Lung (tissue), 12 donors: ENCODE measurements around the gene TJP2. TPM values are rescaled to one million over a fixed set of nuclear protein-coding genes. Genes with fewer than 3 reads are reported as not detected.

ENCODE experiments used
- ATAC-seq: fragments of 200-7000 bp; cut with Tn5 transposase; one replicate; pipeline ENCODE4 v1.9.1; 2020; ENCODE audit warnings: moderate number of reproducible peaks; ENCODE audit not compliant: insufficient read depth, low FRiP score
- DNase-seq, 3 donors: peaks; one replicate each; pipeline ENCODE4 v3.0.0-alpha.2; 2013 to 2017
- H3K27ac ChIP-seq, 2 donors: one replicate each; pipeline ENCODE4 v1.5.1; 2013; ENCODE audit warnings: mild to moderate bottlenecking in 2 of 2, moderate library complexity in 2 of 2, control low read depth in 1 of 2, inconsistent platforms in 1 of 2, low read depth in 1 of 2, low read length in 1 of 2
- H3K27me3 ChIP-seq, 3 donors: one replicate each; pipeline ENCODE4 v1.5.1; 2013; ENCODE audit warnings: low read length in 2 of 3; ENCODE audit not compliant: control insufficient read depth in 3 of 3, insufficient read depth in 3 of 3
- H3K36me3 ChIP-seq, 4 donors: one replicate each; pipeline ENCODE4 v1.5.1; 2013; ENCODE audit warnings: low read length in 4 of 4, mild to moderate bottlenecking in 1 of 4, moderate library complexity in 1 of 4; ENCODE audit not compliant: control insufficient read depth in 4 of 4, insufficient read depth in 4 of 4
- H3K4me1 ChIP-seq, 5 donors: one replicate each; pipeline ENCODE4 v1.5.1; 2013; ENCODE audit warnings: low read length in 5 of 5, mild to moderate bottlenecking in 2 of 5, moderate library complexity in 1 of 5; ENCODE audit not compliant: control insufficient read depth in 5 of 5, insufficient read depth in 5 of 5
- H3K4me3 ChIP-seq: one replicate; pipeline ENCODE4 v1.5.1; 2013; ENCODE audit warnings: mild to moderate bottlenecking, control low read depth, moderate library complexity
- H3K9ac ChIP-seq, 2 donors: one replicate each; pipeline ENCODE4 v1.5.1; 2013; ENCODE audit warnings: low read length in 2 of 2, control low read depth in 1 of 2; ENCODE audit not compliant: insufficient read depth in 1 of 2
- H3K9me3 ChIP-seq, 4 donors: one replicate each; pipeline ENCODE4 v1.5.1; 2013; ENCODE audit warnings: low read length in 3 of 4, mild to moderate bottlenecking in 1 of 4, moderate library complexity in 1 of 4; ENCODE audit not compliant: control insufficient read depth in 4 of 4, insufficient read depth in 3 of 4
- CTCF ChIP-seq: IDR thresholded peaks from 2 replicates; pipeline ENCODE4 v1.5.1; 2012; ENCODE audit warnings: mild to moderate bottlenecking; ENCODE audit errors: control extremely low read depth, extremely low read depth
- WGBS, 2 donors: extraction: QIAGEN DNeasy Blood & Tissue Kit; methylation state at CpG; one replicate each; pipeline ENCODE4 v1.1.7; 2013; 5-methylcytosine and 5-hydroxymethylcytosine counted together
- polyA plus RNA-seq, 2 donors: library from polyadenylated mRNA; stranded (reverse); fragments of 200-250 nt; gene quantifications; one replicate each; pipeline ENCODE4 v1.2.1, GENCODE V29; 2013
- total RNA-seq, 2 donors: library from RNA; depleted of rRNA in 1 of 2; stranded (reverse); fragments of >200 nt in 1 of 2; gene quantifications; one replicate each; pipeline ENCODE4 v1.2.1, GENCODE V29; 2014 to 2021
- donor health status: control.
- donor health status: control.
- donor health status: Bipolar disorder and iron deficiency.
- donor health status: healthy.
- donor health status: DM: yes; HTN: yes; CAD: no.

The TJP2 gene
- total and polyA plus RNA-seq, 4 donors, result 39.3 to 181 (median 73.6) TPM

GRCh38 chr9:69222970-69223369, 48.9 kb downstream of the TJP2 start:
- peak overlapping the region in 1 of 2 donors; percentile 23 for H3K27ac ChIP-seq
- H3K4me3 ChIP-seq, result no peak overlapping the region
- H3K4me1 ChIP-seq, result peaks cover 0 to 3% (median 0%) of the 10 kb centered on the region in 5 donors
- TF ChIP-seq CTCF, result no peak
- no peak for DNase-seq
- H3K9ac ChIP-seq, result no peak overlapping the region
- no peaks in the 10 kb centered on the region for H3K27me3 ChIP-seq
- no peaks in the 10 kb centered on the region for H3K9me3 ChIP-seq
- 93 to 97% methylated on average over 8 of the region's 8 CpGs for WGBS, 2 donors
- peaks cover 11 to 27% (median 23%) of the 10 kb centered on the region in 4 donors for H3K36me3 ChIP-seq
- ATAC-seq, result no peak

GRCh38 chr9:69223605-69224004, 49.5 kb downstream of the TJP2 start:
- 58 to 86% methylated on average over 2 of the region's 2 CpGs for WGBS, 2 donors
- TF ChIP-seq CTCF, result peak; percentile 2
- H3K4me3 ChIP-seq, result no peak overlapping the region
- peak; percentile 48 to 61 (median 52) for DNase-seq
- peaks cover 14 to 32% (median 23%) of the 10 kb centered on the region in 4 donors for H3K36me3 ChIP-seq
- peaks cover 0 to 3% (median 0%) of the 10 kb centered on the region in 5 donors for H3K4me1 ChIP-seq
- H3K27me3 ChIP-seq, result no peaks in the 10 kb centered on the region
- no peak overlapping the region for H3K9ac ChIP-seq
- H3K9me3 ChIP-seq, result no peaks in the 10 kb centered on the region
- H3K27ac ChIP-seq, result peak overlapping the region in 1 of 2 donors; percentile 23
- peak; percentile 70 for ATAC-seq

DNA sequence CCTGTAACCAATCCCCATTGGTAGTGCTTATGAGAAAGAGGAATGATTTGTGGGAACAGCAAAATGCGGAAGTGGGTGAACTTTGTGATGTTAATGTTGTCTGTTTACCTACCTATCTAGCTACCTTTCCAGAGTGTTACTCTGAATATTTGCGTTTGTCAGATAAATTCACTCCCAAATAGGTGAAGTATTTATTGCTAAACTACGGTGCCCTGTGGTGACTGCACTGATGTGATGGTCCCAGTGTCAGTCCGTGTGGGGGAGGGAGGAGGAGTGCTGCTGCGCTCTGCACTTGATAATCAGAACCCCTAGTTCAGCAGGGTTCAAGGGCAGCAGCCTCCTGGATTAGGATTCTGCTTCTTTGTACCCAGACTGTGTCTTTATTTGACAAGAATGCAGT, 55.3 kb downstream of the TJP2 start:
- ATAC-seq (no peak), DNase-seq (no peak)
- H3K36me3 ChIP-seq, result peaks cover 22 to 38% (median 25%) of the 10 kb centered on the region in 4 donors
- no peak overlapping the region for H3K9ac ChIP-seq
- no peak for TF ChIP-seq CTCF
- H3K27me3 ChIP-seq, result no peaks in the 10 kb centered on the region
- no peak overlapping the region for H3K4me3 ChIP-seq
- H3K4me1 ChIP-seq, result peaks cover 0 to 4% (median 0%) of the 10 kb centered on the region in 5 donors
- no peaks in the 10 kb centered on the region for H3K9me3 ChIP-seq
- WGBS, 2 donors, result 87 to 93% methylated on average over 5 of the region's 5 CpGs
- no peak overlapping the region for H3K27ac ChIP-seq

- H3K27ac ChIP-seq, result peak overlapping the region in 1 of 2 donors; percentile 15
- 79 to 81% methylated on average over 6 of the region's 6 CpGs for WGBS, 2 donors
- H3K4me3 ChIP-seq, result no peak overlapping the region
- TF ChIP-seq CTCF, result no peak
- H3K36me3 ChIP-seq, result peaks cover 27 to 41% (median 31%) of the 10 kb centered on the region in 4 donors
- ATAC-seq, result no peak
- no peak overlapping the region for H3K9ac ChIP-seq
- peaks cover 0 to 8% (median 0%) of the 10 kb centered on the region in 5 donors for H3K4me1 ChIP-seq
- H3K27me3 ChIP-seq, result no peaks in the 10 kb centered on the region
- H3K9me3 ChIP-seq, result no peaks in the 10 kb centered on the region
- DNase-seq, result no peak
Observed at GRCh38 chr9:69232135-69232534, 58.1 kb downstream of the TJP2 start.
